ENCODE measurements around the gene ABCG4. TPM values are rescaled to one million over a fixed set of nuclear protein-coding genes. Genes with fewer than 3 reads are reported as not detected.

ABCG4 gene
- total and polyA plus RNA-seq, 2 of the 8 experiments (the other 6 are each of a cell fraction or from before 2014, with no cell fraction given): 1.8 to 2.3 TPM

DNA sequence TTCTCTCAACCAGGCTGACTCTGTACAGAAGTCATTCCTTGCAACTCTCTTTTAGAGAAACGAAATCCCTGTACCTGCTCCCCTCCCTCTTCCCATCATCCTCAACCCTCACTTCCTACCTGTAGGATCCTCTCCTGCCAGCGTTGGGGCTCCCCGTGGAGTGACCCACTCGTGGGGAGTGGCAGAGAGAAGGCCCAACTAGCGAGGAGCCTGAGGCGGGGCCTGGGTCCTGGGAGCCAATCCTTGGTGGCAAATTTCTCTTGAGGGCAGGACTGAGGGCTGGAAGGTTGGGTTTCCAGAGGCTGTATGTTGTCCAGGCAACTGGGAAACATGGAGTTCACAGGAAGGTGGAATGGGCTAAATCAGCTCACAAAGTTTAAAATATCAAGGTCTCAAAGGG lies 46.8 kb downstream of the ABCG4 start:
- no peak overlapping the region for H2BK120ac ChIP-seq (replicated peaks; ENCODE audit: low read depth, low read length)
- H3K79me1 ChIP-seq (ENCODE audit: low read depth, low read length): no peaks in the 10 kb centered on the region
- H3K4me1 ChIP-seq (replicated peaks in 1 of 4; ENCODE audit: control insufficient read depth in 3 of 4, insufficient read depth in 4 of 4, low read length in 3 of 4): peaks cover 0 to 7% (median under 1%) of the 10 kb centered on the region in 4 experiments; a peak in 4 of 7 replicates
- H2BK12ac ChIP-seq (ENCODE audit: low read depth, low read length): no peak overlapping the region
- H3K27me3 ChIP-seq (replicated peaks in 1 of 4; ENCODE audit: control insufficient read depth in 3 of 4, extremely low read depth in 1 of 4, insufficient read depth in 3 of 4, low read length in 3 of 4): no peaks in the 10 kb centered on the region
- no peak overlapping the region for H3K4ac ChIP-seq (replicated peaks; ENCODE audit: insufficient read length, low read depth, low read length)
- H2AK5ac ChIP-seq (ENCODE audit: low read depth, low read length): no peak overlapping the region
- H3K9me3 ChIP-seq (ENCODE audit: insufficient read depth in 2 of 2, low read depth in 1 of 2, low read length in 1 of 2): no peaks in the 10 kb centered on the region
- POLR2A ChIA-PET (ENCODE audit: partially characterized antibody): interaction anchor here (0.9 to 3.1 kb wide), 13 partner anchors 8 to 101 kb away, joined by 3 to 15 read pairs (median 4); partner anchors contain the start of genes CBL, DPAGT1, HINFP and NLRX1
- CTCF ChIA-PET (ENCODE audit: partially characterized antibody): interaction anchor here (0.6 to 20.1 kb wide), 33 partner anchors 9 to 1017 kb away, joined by 3 to 367 read pairs (median 6); partner anchors contain the start of genes ABCG4, C2CD2L, CBL and DPAGT1
- no peak overlapping the region for H2BK20ac ChIP-seq (ENCODE audit: low read length)
- no peak overlapping the region for H3K9ac ChIP-seq (replicated peaks in 1 of 4; ENCODE audit: extremely low read depth in 1 of 4, low read depth in 3 of 4, low read length in 3 of 4)
- DNase-seq (ENCODE audit: low read depth in 1 of 2, low spot score in 2 of 2): peak; percentile 76 to 92
- H3K56ac ChIP-seq (replicated peaks; ENCODE audit: insufficient read length, low read depth, low read length): no peak overlapping the region
- H3K23me2 ChIP-seq (ENCODE audit: low read depth, low read length): no peaks in the 10 kb centered on the region
- no peak overlapping the region for H3K27ac ChIP-seq (ENCODE audit: low read depth, low read length)
- H2BK15ac ChIP-seq (ENCODE audit: low read length): no peak overlapping the region
- no peaks in the 10 kb centered on the region for H3K79me2 ChIP-seq (ENCODE audit: control insufficient read depth in 1 of 2, insufficient read depth in 2 of 2, low read length in 2 of 2)
- no peak overlapping the region for H3K23ac ChIP-seq (ENCODE audit: insufficient read length)
- H2BK5ac ChIP-seq (ENCODE audit: low read depth, low read length): no peak overlapping the region
- H4K5ac ChIP-seq (ENCODE audit: insufficient read length, low read depth, low read length): no peak overlapping the region
- WGBS, 2 experiments (ENCODE audit: extremely low coverage in 1 of 2, insufficient coverage in 1 of 2, insufficient read length in 1 of 2, insufficient replicate concordance in 2 of 2, low coverage in 1 of 2, low lambda C conversion rate in 2 of 2, missing lambda C conversion rate in 1 of 2): 19% methylated on average over 6 of the region's 6 CpGs; no CpG with 5 or more reads in 1 of the 2 experiments
- no peak overlapping the region for H4K8ac ChIP-seq (ENCODE audit: extremely low read depth, insufficient read depth, low read length)
- H3K4me3 ChIP-seq (ENCODE audit: extremely low read depth in 1 of 4, insufficient read depth in 2 of 4, low read depth in 3 of 4, low read length in 4 of 4): peak overlapping the region in 1 of 4 experiments; percentile 37; a peak in 2 of 8 replicates
- FAIRE-seq: peak; percentile 81
- H3K36me3 ChIP-seq (ENCODE audit: control insufficient read depth in 2 of 4, insufficient read depth in 4 of 4, low read length in 3 of 4): no peaks in the 10 kb centered on the region
- TF ChIP-seq RBBP5 (IDR thresholded peaks at IDR 0.05; ENCODE audit: borderline replicate concordance, low read depth, low read length) (no peak), YY1 (IDR thresholded peaks at IDR 0.05; ENCODE audit: low read depth, low read length) (no peak), RFX5 (IDR thresholded peaks at IDR 0.05; ENCODE audit: borderline replicate concordance, low read depth, low read length) (no peak), GABPA (IDR thresholded peaks at IDR 0.05; ENCODE audit: borderline replicate concordance, insufficient read depth, low read length) (no peak), SP1 (IDR thresholded peaks at IDR 0.05; ENCODE audit: low read depth, low read length) (peak; percentile 97), CHD2 (IDR thresholded peaks at IDR 0.05; ENCODE audit: low read length) (peak; percentile 80), ASH2L (IDR thresholded peaks at IDR 0.05; ENCODE audit: low read length) (no peak), POLR2A (IDR thresholded peaks at IDR 0.05; ENCODE audit: control extremely low read depth in 1 of 2, low read depth in 2 of 2, low read length in 2 of 2) (no peak), SUZ12 (IDR thresholded peaks at IDR 0.05; ENCODE audit: low read length) (no peak), SP2 (IDR thresholded peaks at IDR 0.05; ENCODE audit: low read length) (peak; percentile 78), PHF8 (conservative IDR thresholded peaks at IDR 0.05; ENCODE audit: low read depth, low read length) (no peak), KDM4A (IDR thresholded peaks at IDR 0.05; ENCODE audit: low read depth, low read length, severe bottlenecking) (no peak), SP4 (IDR thresholded peaks at IDR 0.05; ENCODE audit: low read length) (0 out of 2 replicates have a peak, but pooled peaks have one; percentile 37)
- TF ChIP-seq, protein P1, sequence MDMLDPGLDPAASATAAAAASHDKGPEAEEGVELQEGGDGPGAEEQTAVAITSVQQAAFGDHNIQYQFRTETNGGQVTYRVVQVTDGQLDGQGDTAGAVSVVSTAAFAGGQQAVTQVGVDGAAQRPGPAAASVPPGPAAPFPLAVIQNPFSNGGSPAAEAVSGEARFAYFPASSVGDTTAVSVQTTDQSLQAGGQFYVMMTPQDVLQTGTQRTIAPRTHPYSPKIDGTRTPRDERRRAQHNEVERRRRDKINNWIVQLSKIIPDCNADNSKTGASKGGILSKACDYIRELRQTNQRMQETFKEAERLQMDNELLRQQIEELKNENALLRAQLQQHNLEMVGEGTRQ (IDR thresholded peaks at IDR 0.05; ENCODE audit: low read length): no peak
- H3K14ac ChIP-seq (ENCODE audit: insufficient read length): no peak overlapping the region
- no peaks in the 10 kb centered on the region for H4K20me1 ChIP-seq (replicated peaks in 1 of 2; ENCODE audit: control insufficient read depth in 1 of 2, insufficient read depth in 2 of 2, low read length in 2 of 2)
- no peak overlapping the region for H3K18ac ChIP-seq (ENCODE audit: extremely low read depth, low read length)
- H2AFZ ChIP-seq (ENCODE audit: low read length): 0 out of 2 replicates have a peak overlapping the region, but pooled peaks have one; percentile 26
- H4K91ac ChIP-seq (replicated peaks; ENCODE audit: insufficient read length, low read length): no peak overlapping the region
- peak overlapping the region; percentile 28 to 36; a peak in 2 of 4 replicates for H3K4me2 ChIP-seq (ENCODE audit: insufficient read depth in 1 of 2, low read depth in 2 of 2, low read length in 2 of 2)

Data from H1 (cell line).